ENCODE measurements around the gene SEC16A. TPM values are rescaled to one million over a fixed set of nuclear protein-coding genes. Genes with fewer than 3 reads are reported as not detected.
A peak's percentile ranks its signal among the peaks of the same experiment; 100 is the strongest.

The SEC16A gene
- total and polyA plus RNA-seq, 3 experiments from 2014 or later: 42.9 to 78.0 (median 75.5) TPM

DNA sequence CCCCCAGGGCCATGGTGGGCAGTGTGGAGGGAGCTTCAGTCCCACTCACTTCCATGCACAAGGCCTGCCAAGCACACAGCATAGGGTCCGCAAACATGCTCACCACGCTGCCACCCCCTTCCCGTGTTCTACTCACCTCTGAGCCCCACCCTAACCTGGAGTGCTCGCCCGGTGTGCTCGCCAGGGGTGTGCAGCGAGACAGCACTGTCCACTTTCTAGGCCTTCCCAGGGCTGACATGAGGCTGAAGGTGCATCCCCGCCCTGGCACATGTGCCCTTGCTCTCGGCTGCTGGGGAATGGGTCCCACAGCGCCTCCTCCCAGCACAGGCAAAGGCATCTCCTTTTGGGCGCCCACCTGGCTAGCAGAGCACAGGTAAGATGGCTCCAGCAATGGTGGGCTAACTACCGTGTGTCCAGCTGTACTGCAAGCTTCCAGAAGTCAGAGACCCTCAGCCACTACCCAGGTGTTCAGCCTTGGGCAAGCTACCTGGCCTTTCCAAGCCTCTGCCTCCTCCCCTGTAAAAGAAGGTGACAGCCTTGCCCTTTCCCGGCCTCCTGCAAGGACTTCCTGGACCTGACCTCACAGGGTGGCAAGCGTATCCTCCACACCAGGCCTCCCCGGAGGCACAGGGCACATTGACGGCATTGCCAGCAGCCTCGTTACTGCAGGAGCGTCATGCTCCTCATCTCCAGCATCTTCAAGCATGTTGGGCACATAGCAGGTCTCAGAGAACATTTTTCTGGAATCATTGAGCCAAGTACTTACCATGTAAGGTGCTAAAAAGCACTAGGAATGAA is 4.2 kb upstream of the SEC16A start:
- Mint-ChIP-seq H3K36me3 (peaks cover 0 to 6% (median 0%) of the 10 kb centered on the region in 3 donors), H3K4me3 (no peak overlapping the region), H3K4me1 (peaks cover 5 to 15% (median 11%) of the 10 kb centered on the region in 3 donors), H3K27me3 (no peaks in the 10 kb centered on the region), H3K27ac (no peak overlapping the region), H3K9me3 (no peaks in the 10 kb centered on the region)
- ChIA-PET CTCF (interaction anchor here (1.0 to 6.9 kb wide), 13 partner anchors 16 to 213 kb away, joined by 3 to 82 read pairs (median 6); no protein-coding TSS in a partner anchor), POLR2A (no interaction called here)
- no peak for DNase-seq
- H3K4me1 ChIP-seq (ENCODE audit: insufficient read depth, low read length): peaks cover 13% of the 10 kb centered on the region
- H3K9me3 ChIP-seq (ENCODE audit: low read length): no peaks in the 10 kb centered on the region
- no peaks in the 10 kb centered on the region for H3K36me3 ChIP-seq (ENCODE audit: insufficient read depth, low read length)
- no peak overlapping the region for H3K27ac ChIP-seq (ENCODE audit: low read depth, low read length)
- H3K27me3 ChIP-seq (ENCODE audit: insufficient read depth, low read length, poor library complexity, severe bottlenecking): no peaks in the 10 kb centered on the region
- no peak overlapping the region for H3K4me3 ChIP-seq (ENCODE audit: low read length)

DNA sequence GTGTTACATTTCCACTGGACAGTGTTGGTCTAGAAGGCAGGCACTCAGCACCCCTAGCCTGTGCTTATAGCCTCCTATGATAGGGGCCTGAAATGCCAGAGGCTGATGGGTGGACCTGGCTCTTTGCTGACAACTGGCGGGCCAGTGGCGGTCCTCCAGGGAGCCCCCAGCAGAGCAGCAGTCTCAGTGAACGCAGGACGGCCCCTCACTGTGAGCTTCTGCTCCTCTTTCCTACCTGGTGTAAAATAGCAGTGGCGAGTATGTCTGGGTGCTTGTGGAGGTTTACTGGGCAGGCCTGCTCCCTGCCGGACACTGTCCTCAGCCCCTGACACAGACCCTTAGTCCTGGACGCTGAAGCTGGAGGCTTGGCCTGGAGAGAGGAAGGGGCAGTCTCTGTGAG is 3.3 kb upstream of the SEC16A start:
- H3K36me3 Mint-ChIP-seq: peaks cover 0 to 10% (median 0%) of the 10 kb centered on the region in 3 donors
- H3K27me3 Mint-ChIP-seq: no peaks in the 10 kb centered on the region
- CTCF ChIA-PET: interaction anchor here (1.3 to 6.9 kb wide), 8 partner anchors 53 to 214 kb away, joined by 3 to 82 read pairs (median 18); no protein-coding TSS in a partner anchor
- POLR2A ChIA-PET: no interaction called here
- Histone ChIP-seq H3K27me3 (ENCODE audit: insufficient read depth, low read length, poor library complexity, severe bottlenecking) (no peaks in the 10 kb centered on the region), H3K9me3 (ENCODE audit: low read length) (no peaks in the 10 kb centered on the region), H3K4me1 (ENCODE audit: insufficient read depth, low read length) (peaks cover 22% of the 10 kb centered on the region), H3K27ac (ENCODE audit: low read depth, low read length) (no peak overlapping the region), H3K4me3 (ENCODE audit: low read length) (no peak overlapping the region), H3K36me3 (ENCODE audit: insufficient read depth, low read length) (no peaks in the 10 kb centered on the region)
- DNase-seq: no peak
- H3K27ac Mint-ChIP-seq: peak overlapping the region in 2 of 8 donors; percentile 5 to 100
- peaks cover 14 to 23% (median 18%) of the 10 kb centered on the region in 3 donors for H3K4me1 Mint-ChIP-seq
- H3K4me3 Mint-ChIP-seq: no peak overlapping the region
- H3K9me3 Mint-ChIP-seq: no peaks in the 10 kb centered on the region

DNA sequence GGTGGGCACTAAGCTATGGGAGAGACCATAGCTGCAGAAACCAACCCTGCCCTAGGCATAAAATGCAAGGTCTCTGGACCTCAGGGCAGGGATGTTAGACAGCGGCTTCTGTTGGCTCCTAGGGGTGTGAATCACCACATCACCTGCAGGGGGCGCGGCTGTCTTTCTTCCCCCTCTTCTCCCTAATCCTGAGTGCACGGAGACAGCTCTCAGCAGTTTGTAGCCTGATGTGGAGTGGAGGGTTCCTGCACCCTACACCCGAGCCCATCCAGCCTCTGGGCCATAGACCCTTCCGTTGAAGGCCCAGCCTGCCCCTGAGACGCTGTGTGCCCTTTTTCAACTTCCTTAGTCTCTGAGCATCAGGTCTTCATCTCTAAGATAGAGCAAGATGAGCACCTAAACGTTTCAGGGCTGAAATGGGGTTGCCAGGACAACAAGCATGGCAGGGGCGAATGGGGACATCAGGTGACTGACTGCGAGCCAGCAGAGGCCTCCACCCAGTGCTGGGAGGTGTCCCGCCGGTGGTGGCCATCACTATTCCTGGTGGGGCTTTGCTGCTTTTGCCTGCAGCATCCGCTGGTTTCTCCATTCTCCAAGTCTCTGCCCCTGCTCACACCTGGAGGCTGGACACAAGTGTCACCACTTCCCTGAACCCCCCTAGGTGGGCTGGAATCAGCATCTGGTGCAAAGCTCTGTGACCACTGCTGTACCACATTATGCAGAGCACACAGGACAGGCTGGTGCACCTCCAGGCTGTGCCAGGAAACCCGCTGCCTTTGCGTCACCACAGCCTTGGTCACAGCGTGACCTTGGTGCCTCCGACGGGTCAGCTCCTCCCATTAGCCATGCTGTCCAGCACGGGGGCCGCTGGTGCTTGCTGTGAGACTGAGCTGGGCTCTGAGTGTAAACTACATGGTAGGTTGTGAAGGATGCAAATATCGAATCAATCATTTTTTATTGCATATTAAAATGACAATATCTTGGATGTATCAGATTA is 2.5 kb upstream of the SEC16A start:
- Mint-ChIP-seq H3K4me1 (peaks cover 15 to 28% (median 21%) of the 10 kb centered on the region in 3 donors), H3K27me3 (no peaks in the 10 kb centered on the region), H3K9me3 (no peaks in the 10 kb centered on the region), H3K4me3 (peak overlapping the region; percentile 50 to 90 (median 61)), H3K27ac (peak overlapping the region in 6 of 8 donors; percentile 61 to 100 (median 80)), H3K36me3 (peaks cover 0 to 11% (median 0%) of the 10 kb centered on the region in 3 donors)
- no peak overlapping the region for H3K27ac ChIP-seq (ENCODE audit: low read depth, low read length)
- H3K4me3 ChIP-seq (ENCODE audit: low read length): no peak overlapping the region
- ChIA-PET CTCF (interaction anchor here (0.8 to 6.9 kb wide), 21 partner anchors 10 to 244 kb away, joined by 3 to 82 read pairs (median 5); partner anchors contain the start of gene DNLZ), POLR2A (interaction anchor here (0.6 to 2.4 kb wide), 2 partner anchors 54 to 146 kb away, joined by 3 to 6 read pairs; no protein-coding TSS in a partner anchor)
- peaks cover 22% of the 10 kb centered on the region for H3K4me1 ChIP-seq (ENCODE audit: insufficient read depth, low read length)
- no peaks in the 10 kb centered on the region for H3K36me3 ChIP-seq (ENCODE audit: insufficient read depth, low read length)
- no peaks in the 10 kb centered on the region for H3K27me3 ChIP-seq (ENCODE audit: insufficient read depth, low read length, poor library complexity, severe bottlenecking)
- DNase-seq: peak; percentile 69 to 83 (median 75)
- no peaks in the 10 kb centered on the region for H3K9me3 ChIP-seq (ENCODE audit: low read length)

DNA sequence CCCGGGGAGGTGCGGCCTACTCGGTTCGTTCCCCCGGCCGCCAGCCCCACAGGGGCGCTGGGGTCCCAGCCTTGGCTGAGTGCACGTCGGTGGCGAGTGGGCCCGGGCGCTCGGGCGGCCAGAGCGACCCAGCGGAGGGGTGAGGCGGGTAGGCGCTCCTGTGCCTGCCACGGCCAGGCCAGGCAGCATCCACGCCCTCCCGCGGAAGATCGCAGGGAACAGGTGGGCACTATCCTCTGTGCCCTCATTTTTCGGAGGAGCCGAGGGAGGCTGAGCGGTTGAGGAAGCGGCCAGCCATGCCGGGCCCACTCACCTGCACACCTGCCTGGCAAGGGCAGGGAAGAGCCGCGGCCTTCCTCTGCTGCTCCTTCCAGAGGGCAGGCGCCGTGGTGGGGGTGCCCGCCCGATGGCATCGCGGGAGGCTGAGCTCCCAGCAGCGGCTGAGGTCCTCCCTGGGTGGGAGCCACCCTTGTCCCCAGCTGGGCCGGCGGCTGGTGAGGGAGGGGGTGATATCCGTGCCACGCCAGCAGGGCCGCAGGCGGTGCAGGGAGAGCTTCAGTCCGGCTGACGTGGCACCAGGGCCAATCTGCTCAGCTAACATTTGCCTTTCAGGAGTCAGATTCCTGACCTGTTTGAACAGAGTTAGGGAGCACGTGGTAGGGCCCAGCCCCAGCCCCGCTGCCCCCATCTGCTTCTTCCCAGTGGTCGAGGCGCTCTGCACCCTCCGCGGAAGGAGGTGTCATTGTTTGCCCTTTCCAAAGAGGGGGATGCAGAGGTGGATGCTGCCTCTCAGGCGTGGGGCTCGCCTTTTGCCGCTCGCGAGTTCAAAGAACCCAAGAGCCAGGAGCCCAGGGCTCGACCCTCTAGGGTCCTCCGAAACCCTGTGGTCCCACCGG is 1.6 kb upstream of the SEC16A start:
- H3K4me3 ChIP-seq (ENCODE audit: low read length): peak overlapping the region; percentile 68
- H3K36me3 ChIP-seq (ENCODE audit: insufficient read depth, low read length): no peaks in the 10 kb centered on the region
- H3K27ac ChIP-seq (ENCODE audit: low read depth, low read length): peak overlapping the region; percentile 92
- Mint-ChIP-seq H3K9me3 (no peaks in the 10 kb centered on the region), H3K36me3 (peaks cover 0 to 18% (median 3%) of the 10 kb centered on the region in 3 donors), H3K27ac (peak overlapping the region in 7 of 8 donors; percentile 57 to 100 (median 79)), H3K27me3 (no peaks in the 10 kb centered on the region), H3K4me1 (peaks cover 20 to 35% (median 25%) of the 10 kb centered on the region in 3 donors), H3K4me3 (peak overlapping the region; percentile 50 to 90 (median 61))
- ChIA-PET CTCF (interaction anchor here (0.8 to 6.9 kb wide), 18 partner anchors 10 to 245 kb away, joined by 3 to 82 read pairs (median 4); partner anchors contain the start of gene DNLZ), POLR2A (interaction anchor here (0.7 to 2.4 kb wide), 4 partner anchors 55 to 705 kb away, joined by 3 to 6 read pairs (median 4); no protein-coding TSS in a partner anchor)
- peak in 3 of 5 donors; percentile 8 to 60 (median 16) for DNase-seq
- peaks cover 22% of the 10 kb centered on the region for H3K4me1 ChIP-seq (ENCODE audit: insufficient read depth, low read length)
- no peaks in the 10 kb centered on the region for H3K9me3 ChIP-seq (ENCODE audit: low read length)
- H3K27me3 ChIP-seq (ENCODE audit: insufficient read depth, low read length, poor library complexity, severe bottlenecking): no peaks in the 10 kb centered on the region

DNA sequence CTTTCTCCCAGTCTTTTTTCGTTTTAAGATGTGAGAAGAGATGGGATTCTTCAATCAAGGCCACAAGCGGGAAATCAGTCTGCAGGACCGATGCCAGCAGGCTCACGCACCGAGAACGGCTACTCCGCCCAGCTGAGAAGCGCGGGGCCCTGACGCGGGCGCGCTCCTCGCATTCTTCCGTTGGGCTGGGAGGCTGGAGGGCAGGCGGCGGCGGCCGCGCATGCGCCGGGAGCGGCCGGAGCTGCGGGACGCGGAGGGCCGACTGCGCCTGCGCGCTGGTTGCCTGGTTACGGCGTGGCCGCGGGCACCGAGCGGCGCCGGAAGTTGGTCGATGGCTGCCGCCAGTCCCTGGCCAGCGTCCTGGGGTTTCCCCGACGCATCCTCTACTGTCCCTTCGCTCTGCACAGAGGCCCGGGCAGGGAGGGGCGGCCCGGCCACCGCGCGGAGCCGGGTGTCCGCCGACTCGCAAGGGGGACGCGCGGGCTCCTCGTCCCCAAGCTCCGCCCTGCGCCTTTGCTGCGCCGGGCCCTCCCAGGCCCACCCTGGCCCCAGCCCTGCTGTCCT is 831 bp upstream of the SEC16A start:
- Histone ChIP-seq H3K4me1 (ENCODE audit: insufficient read depth, low read length) (peaks cover 20% of the 10 kb centered on the region), H3K36me3 (ENCODE audit: insufficient read depth, low read length) (no peaks in the 10 kb centered on the region), H3K4me3 (ENCODE audit: low read length) (peak overlapping the region; percentile 68), H3K27me3 (ENCODE audit: insufficient read depth, low read length, poor library complexity, severe bottlenecking) (no peaks in the 10 kb centered on the region), H3K27ac (ENCODE audit: low read depth, low read length) (peak overlapping the region; percentile 92), H3K9me3 (ENCODE audit: low read length) (no peaks in the 10 kb centered on the region)
- CTCF ChIA-PET: interaction anchor here (0.7 to 6.9 kb wide), 9 partner anchors 13 to 188 kb away, joined by 3 to 82 read pairs (median 7); no protein-coding TSS in a partner anchor
- H3K27ac Mint-ChIP-seq: peak overlapping the region; percentile 93 to 100 (median 98)
- peak; percentile 94 to 97 (median 97) for DNase-seq
- peaks cover 26 to 41% (median 30%) of the 10 kb centered on the region in 3 donors for H3K4me1 Mint-ChIP-seq
- peaks cover 0 to 22% (median 3%) of the 10 kb centered on the region in 3 donors for H3K36me3 Mint-ChIP-seq
- H3K27me3 Mint-ChIP-seq: no peaks in the 10 kb centered on the region
- H3K4me3 Mint-ChIP-seq: peak overlapping the region; percentile 92 to 97 (median 94)
- POLR2A ChIA-PET: interaction anchor here (0.7 to 2.4 kb wide), 4 partner anchors 56 to 706 kb away, joined by 3 to 6 read pairs (median 4); no protein-coding TSS in a partner anchor
- H3K9me3 Mint-ChIP-seq: no peaks in the 10 kb centered on the region

DNA sequence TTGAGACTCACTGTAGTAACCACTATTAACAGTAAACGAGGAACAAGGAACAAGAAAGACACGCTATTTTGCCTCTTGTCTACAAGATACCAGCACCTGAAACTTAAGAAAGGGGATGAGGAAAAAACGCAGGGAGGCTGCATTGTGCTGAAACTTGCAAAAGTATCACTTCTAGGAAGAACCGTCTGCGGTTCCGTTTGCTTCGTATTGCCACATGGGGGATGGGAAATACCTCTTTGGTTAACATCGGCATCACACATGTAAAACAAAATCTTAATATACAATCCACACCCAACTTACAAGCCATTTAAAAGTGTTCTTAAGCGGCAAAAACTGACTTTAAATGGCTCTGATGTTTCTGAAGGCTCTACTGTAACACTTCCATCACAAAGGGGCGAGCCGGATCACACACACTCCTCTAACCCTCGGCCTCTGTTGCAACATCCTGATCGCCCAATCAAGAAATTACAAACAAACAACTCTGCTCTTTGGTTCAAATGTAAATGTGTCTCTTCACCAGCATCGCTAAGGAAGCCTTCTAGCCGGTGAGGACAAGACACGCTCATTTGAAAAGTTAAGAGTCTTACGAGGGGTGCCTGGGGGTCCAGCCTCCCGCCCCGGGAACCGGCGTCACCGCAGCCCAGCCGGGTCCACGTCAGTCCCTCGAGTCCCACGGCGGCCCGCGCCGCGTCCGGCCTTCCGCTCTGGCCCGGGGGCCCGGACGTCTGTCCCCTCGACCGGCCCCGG is 621 bp downstream of the SEC16A start:
- peaks cover 0 to 33% (median 3%) of the 10 kb centered on the region in 3 donors for H3K36me3 Mint-ChIP-seq
- H3K27ac Mint-ChIP-seq: peak overlapping the region; percentile 92 to 100 (median 98)
- peak in 4 of 5 donors; percentile 10 to 53 (median 28) for DNase-seq
- Histone ChIP-seq H3K36me3 (ENCODE audit: insufficient read depth, low read length) (no peaks in the 10 kb centered on the region), H3K27ac (ENCODE audit: low read depth, low read length) (peak overlapping the region; percentile 96), H3K4me1 (ENCODE audit: insufficient read depth, low read length) (peaks cover 19% of the 10 kb centered on the region), H3K4me3 (ENCODE audit: low read length) (peak overlapping the region; percentile 75), H3K9me3 (ENCODE audit: low read length) (no peaks in the 10 kb centered on the region), H3K27me3 (ENCODE audit: insufficient read depth, low read length, poor library complexity, severe bottlenecking) (no peaks in the 10 kb centered on the region)
- ChIA-PET CTCF (no interaction called here), POLR2A (no interaction called here)
- no peaks in the 10 kb centered on the region for H3K27me3 Mint-ChIP-seq
- peaks cover 34 to 51% (median 36%) of the 10 kb centered on the region in 3 donors for H3K4me1 Mint-ChIP-seq
- no peaks in the 10 kb centered on the region for H3K9me3 Mint-ChIP-seq
- peak overlapping the region; percentile 86 to 97 (median 92) for H3K4me3 Mint-ChIP-seq

All from CD8-positive, alpha-beta memory T cell (primary cell).